A549 (cell line): ENCODE measurements around the gene CPZ. TPM values are rescaled to one million over a fixed set of nuclear protein-coding genes. Genes with fewer than 3 reads are reported as not detected.

Experiments used
- ATAC-seq, 2 experiments: fragments of 200-7000 bp in 1 of 2; fragments of >200 bp in 1 of 2; cut with Nextera tagmentation in 1 of 2; cut with Tn5 transposase in 1 of 2; 3 replicates each; pipeline versions ENCODE4 v1.8.0 to v1.9.1; 2018 to 2020; ENCODE audit warnings: mild to moderate bottlenecking in 1 of 2, moderate library complexity in 1 of 2
- CTCF ChIA-PET: fragments of 300-600 bp; sonication (Branson Sonifier 250); formaldehyde crosslinking; extraction: SDS; loops from one replicate; lab custom pipeline; 2021; ENCODE audit warnings: antibody characterized with exemption, inconsistent platforms; lab: Yijun Ruan, JAX
- POLR2A ChIA-PET: fragments of 350-600 bp; formaldehyde crosslinking; extraction: SDS; loops from one replicate; lab custom pipeline; 2021; ENCODE audit warnings: antibody characterized with exemption, inconsistent platforms; lab: Yijun Ruan, JAX
- DNase-seq, 2 experiments: peaks; one replicate each; pipeline versions ENCODE4 v3.0.0 to v3.0.0-alpha.2; 2011 to 2016; ENCODE audit warnings: low read depth in 1 of 2, low spot score in 1 of 2
- FAIRE-seq: peaks from 2 replicates; lab custom pipeline; 2011; peaks lifted over from hg19 to GRCh38; lab: Jason Lieb, UNC
- H3K27ac ChIP-seq, 2 experiments: fragments of >200 bp; sonication (Bioruptor Twin); formaldehyde crosslinking; 3 replicates each; pipeline ENCODE4 v1.5.1; 2016 to 2017
- H3K4me1 ChIP-seq: fragments of >200 bp; sonication (Bioruptor Twin); formaldehyde crosslinking; 3 replicates; pipeline ENCODE4 v1.6.1; 2016
- H3K4me2 ChIP-seq: fragments of >200 bp; sonication (Bioruptor Twin); formaldehyde crosslinking; 3 replicates; pipeline ENCODE4 v1.6.1; 2016
- H3K4me3 ChIP-seq: fragments of >200 bp; sonication (Bioruptor Twin); formaldehyde crosslinking; 3 replicates; pipeline ENCODE4 v1.5.1; 2016
- H3K9me3 ChIP-seq: fragments of >200 bp; sonication (Bioruptor Twin); formaldehyde crosslinking; 3 replicates; pipeline ENCODE4 v1.6.1; 2016
- BCL3 ChIP-seq: fragments of >200 bp; sonication (Bioruptor Twin); formaldehyde crosslinking; IDR thresholded peaks from 3 replicates; pipeline ENCODE4 v1.6.1; 2016
- CBX8 ChIP-seq: fragments of 200-600 bp; sonication (generic); IDR thresholded peaks from 2 replicates; pipeline ENCODE4 v1.6.1; 2016
- CHD4 ChIP-seq: fragments of 200-600 bp; sonication (generic); IDR thresholded peaks from 2 replicates; pipeline ENCODE4 v1.6.1; 2016; ENCODE audit warnings: antibody characterized with exemption, mild to moderate bottlenecking, borderline replicate concordance
- CTCF ChIP-seq: fragments of >200 bp; sonication (Bioruptor Twin); formaldehyde crosslinking; IDR thresholded peaks from 3 replicates; pipeline ENCODE4 v1.5.1; 2016
- EHF ChIP-seq: fragments of 250-450 bp; sonication (Bioruptor Pico); IDR thresholded peaks from 2 replicates; pipeline ENCODE4 v1.5.0; 2020; ENCODE audit warnings: mild to moderate bottlenecking
- FOSB ChIP-seq: fragments of 250-450 bp; sonication (Bioruptor Pico); IDR thresholded peaks from 2 replicates; pipeline ENCODE4 v1.5.0; 2020; ENCODE audit warnings: mild to moderate bottlenecking, moderate library complexity
- GATA3 ChIP-seq: IDR thresholded peaks from 2 replicates; pipeline ENCODE4 v1.6.1; 2012; ENCODE audit warnings: borderline replicate concordance
- HEYL ChIP-seq: fragments of 250-450 bp; sonication (Bioruptor Pico); IDR thresholded peaks from 2 replicates; pipeline ENCODE4 v1.8.0; 2021; ENCODE audit warnings: mild to moderate bottlenecking, moderate library complexity
- HOXA7 ChIP-seq: fragments of 250-450 bp; sonication (Bioruptor Pico); IDR thresholded peaks from 2 replicates; pipeline ENCODE4 v1.5.0; 2020; ENCODE audit warnings: mild to moderate bottlenecking, moderate library complexity
- JUN ChIP-seq, 2 experiments: fragments of >200 bp; sonication (Bioruptor Twin); formaldehyde crosslinking; IDR thresholded peaks; 2 replicates in 1 of 2; 3 replicates in 1 of 2; pipeline ENCODE4 v1.6.1; 2016 to 2017
- KDM1A ChIP-seq: fragments of 200-600 bp; sonication (generic); IDR thresholded peaks from 2 replicates; pipeline ENCODE4 v1.6.1; 2016; ENCODE audit warnings: low read depth, mild to moderate bottlenecking
- MYC ChIP-seq: IDR thresholded peaks from 2 replicates; pipeline ENCODE4 v1.6.1; 2012; ENCODE audit warnings: mild to moderate bottlenecking, inconsistent platforms, low read length, improper control_type of control experiment, borderline replicate concordance
- NR3C1 ChIP-seq: fragments of >200 bp; sonication (Bioruptor Twin); formaldehyde crosslinking; IDR thresholded peaks from 3 replicates; pipeline ENCODE4 v1.6.1; 2017
- SREBF2 ChIP-seq: fragments of 450-650 bp; IDR thresholded peaks from 2 replicates; pipeline ENCODE4 v1.6.1; 2014; ENCODE audit warnings: mild to moderate bottlenecking, moderate library complexity
- ZC3H11A ChIP-seq: fragments of 450-650 bp; IDR thresholded peaks from 2 replicates; pipeline ENCODE4 v1.6.1; 2014; ENCODE audit warnings: antibody characterized with exemption, mild to moderate bottlenecking
- ZNF302 ChIP-seq: fragments of 250-450 bp; sonication (Bioruptor Pico); IDR thresholded peaks from 2 replicates; pipeline ENCODE4 v1.9.0; 2021; ENCODE audit warnings: inconsistent platforms, mild to moderate bottlenecking, moderate library complexity
- WGBS: methylation state at CpG from one replicate; pipeline ENCODE4 v1.1.6; 2017; ENCODE audit errors: missing lambda C conversion rate; 5-methylcytosine and 5-hydroxymethylcytosine counted together
- polyA plus RNA-seq, 4 experiments: library from polyadenylated mRNA; depleted of rRNA in 3 of 4; stranded (reverse); fragments of >200 nt; fragmentation: RNase III in 1 of 4; extraction: RNeasy Plus Mini Kit Qiagen cat#74134 plus additional on column Dnase treatment in 1 of 4; gene quantifications; 2 replicates in 3 of 4; 3 replicates in 1 of 4; pipeline ENCODE4 v1.2.3, GENCODE V29; 2011 to 2017
- TF ChIP-seq, protein P1 (sequence below): IDR thresholded peaks from 2 replicates; pipeline ENCODE4 v1.6.1; 2012
- TF ChIP-seq, protein P2 (sequence below): fragments of >200 bp; sonication (Bioruptor Twin); formaldehyde crosslinking; IDR thresholded peaks from 2 replicates; pipeline ENCODE4 v1.6.1; 2016
- TF ChIP-seq, protein P3 (sequence below): IDR thresholded peaks from 2 replicates; pipeline ENCODE4 v1.6.1; 2012; ENCODE audit warnings: low read depth, borderline replicate concordance
- TF ChIP-seq, protein P4 (sequence below): fragments of 250-450 bp; sonication (Bioruptor Pico); IDR thresholded peaks from 2 replicates; pipeline ENCODE4 v1.5.0; 2020; ENCODE audit warnings: low read depth, mild to moderate bottlenecking, moderate library complexity

The CPZ gene
- polyA plus RNA-seq, 2 of the 4 experiments (the other 2 are of a cell fraction) = 0.09 to 0.21 TPM

GRCh38 chr4:8641931-8642650, 49.5 kb downstream of the CPZ start:
- Histone ChIP-seq H3K27ac (no peak overlapping the region), H3K4me1 (no peaks in the 10 kb centered on the region), H3K9me3 (no peaks in the 10 kb centered on the region), H3K4me3 (no peak overlapping the region), H3K4me2 (no peak overlapping the region)
- DNase-seq = no peak
- no peak for TF ChIP-seq CHD4
- TF ChIP-seq CBX8 = no peak
- no peak for TF ChIP-seq MYC
- TF ChIP-seq, protein P1, sequence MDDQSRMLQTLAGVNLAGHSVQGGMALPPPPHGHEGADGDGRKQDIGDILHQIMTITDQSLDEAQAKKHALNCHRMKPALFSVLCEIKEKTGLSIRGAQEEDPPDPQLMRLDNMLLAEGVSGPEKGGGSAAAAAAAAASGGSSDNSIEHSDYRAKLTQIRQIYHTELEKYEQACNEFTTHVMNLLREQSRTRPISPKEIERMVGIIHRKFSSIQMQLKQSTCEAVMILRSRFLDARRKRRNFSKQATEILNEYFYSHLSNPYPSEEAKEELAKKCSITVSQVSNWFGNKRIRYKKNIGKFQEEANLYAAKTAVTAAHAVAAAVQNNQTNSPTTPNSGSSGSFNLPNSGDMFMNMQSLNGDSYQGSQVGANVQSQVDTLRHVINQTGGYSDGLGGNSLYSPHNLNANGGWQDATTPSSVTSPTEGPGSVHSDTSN = no peak
- TF ChIP-seq, protein P2, sequence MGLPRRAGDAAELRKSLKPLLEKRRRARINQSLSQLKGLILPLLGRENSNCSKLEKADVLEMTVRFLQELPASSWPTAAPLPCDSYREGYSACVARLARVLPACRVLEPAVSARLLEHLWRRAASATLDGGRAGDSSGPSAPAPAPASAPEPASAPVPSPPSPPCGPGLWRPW = no peak
- no peak for TF ChIP-seq ZC3H11A
- no peak for TF ChIP-seq CTCF
- no peak for TF ChIP-seq JUN (IDR thresholded peaks at IDR 0.05)
- no peak for TF ChIP-seq BCL3
- no peak for TF ChIP-seq EHF (CRISPR knock-in tag)
- TF ChIP-seq, protein P3, sequence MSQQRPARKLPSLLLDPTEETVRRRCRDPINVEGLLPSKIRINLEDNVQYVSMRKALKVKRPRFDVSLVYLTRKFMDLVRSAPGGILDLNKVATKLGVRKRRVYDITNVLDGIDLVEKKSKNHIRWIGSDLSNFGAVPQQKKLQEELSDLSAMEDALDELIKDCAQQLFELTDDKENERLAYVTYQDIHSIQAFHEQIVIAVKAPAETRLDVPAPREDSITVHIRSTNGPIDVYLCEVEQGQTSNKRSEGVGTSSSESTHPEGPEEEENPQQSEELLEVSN = no peak
- no peak for TF ChIP-seq ZNF302 (CRISPR knock-in tag)
- no peak for TF ChIP-seq KDM1A
- no peak for TF ChIP-seq HEYL (CRISPR knock-in tag)
- no peak for TF ChIP-seq NR3C1
- TF ChIP-seq, protein P4, sequence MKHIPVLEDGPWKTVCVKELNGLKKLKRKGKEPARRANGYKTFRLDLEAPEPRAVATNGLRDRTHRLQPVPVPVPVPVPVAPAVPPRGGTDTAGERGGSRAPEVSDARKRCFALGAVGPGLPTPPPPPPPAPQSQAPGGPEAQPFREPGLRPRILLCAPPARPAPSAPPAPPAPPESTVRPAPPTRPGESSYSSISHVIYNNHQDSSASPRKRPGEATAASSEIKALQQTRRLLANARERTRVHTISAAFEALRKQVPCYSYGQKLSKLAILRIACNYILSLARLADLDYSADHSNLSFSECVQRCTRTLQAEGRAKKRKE = no peak
- TF ChIP-seq FOSB (CRISPR knock-in tag) = no peak
- 45% methylated on average over 5 of the region's 16 CpGs for WGBS
- ChIA-PET POLR2A (no interaction called here), CTCF (no interaction called here)
- no peak for FAIRE-seq
- no peak for ATAC-seq

DNA sequence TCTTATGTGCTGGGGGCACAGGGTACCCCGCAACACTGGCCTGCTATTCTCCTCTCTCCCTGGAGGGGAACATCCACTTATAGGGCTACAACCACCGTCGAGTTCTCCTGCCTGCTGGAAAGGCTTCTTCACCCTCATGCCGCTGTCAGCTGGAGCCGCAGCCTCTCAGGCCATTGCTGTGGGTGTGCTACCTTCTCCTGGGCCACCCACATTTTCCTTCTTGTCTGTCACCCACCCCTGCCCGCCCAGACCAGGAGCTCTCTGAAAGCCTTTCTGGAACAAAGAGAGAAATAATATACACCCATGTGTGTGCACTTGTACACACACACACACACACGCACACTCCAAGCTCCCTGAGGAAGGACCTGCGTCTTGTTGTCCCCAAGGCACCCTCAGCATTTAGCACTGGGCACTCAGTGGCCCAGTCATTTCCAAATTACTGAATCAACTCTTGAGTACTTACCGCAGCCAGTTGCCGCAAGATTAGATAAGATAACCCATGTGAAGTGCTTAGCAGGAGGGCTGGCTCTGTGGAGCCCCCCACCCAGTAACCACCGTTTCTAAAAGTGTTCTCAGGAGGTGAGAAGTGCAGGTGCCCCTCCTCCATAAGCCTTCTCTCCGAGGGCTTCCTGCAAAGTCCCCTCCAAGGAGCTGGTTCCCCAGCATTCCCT, 50.2 kb downstream of the CPZ start:
- CTCF ChIA-PET = interaction anchor here (0.6 kb wide), 1 partner anchor 1481 kb away, joined by 3 read pairs; no protein-coding TSS in a partner anchor
- 67% methylated on average over 8 of the region's 12 CpGs for WGBS
- no peaks in the 10 kb centered on the region for H3K9me3 ChIP-seq
- POLR2A ChIA-PET = no interaction called here
- no peaks in the 10 kb centered on the region for H3K4me1 ChIP-seq
- no peak overlapping the region for H3K4me3 ChIP-seq
- ATAC-seq = no peak
- no peak for FAIRE-seq
- DNase-seq = no peak
- TF ChIP-seq HOXA7 (CRISPR knock-in tag) (no peak), GATA3 (no peak), SREBF2 (no peak)
- TF ChIP-seq, protein P1 = no peak
- TF ChIP-seq, all 56 proteins: peak for 0
- H3K4me2 ChIP-seq = no peak overlapping the region
- H3K27ac ChIP-seq = no peak overlapping the region
